ENCODE measurements around the gene ZIC2.

DNA sequence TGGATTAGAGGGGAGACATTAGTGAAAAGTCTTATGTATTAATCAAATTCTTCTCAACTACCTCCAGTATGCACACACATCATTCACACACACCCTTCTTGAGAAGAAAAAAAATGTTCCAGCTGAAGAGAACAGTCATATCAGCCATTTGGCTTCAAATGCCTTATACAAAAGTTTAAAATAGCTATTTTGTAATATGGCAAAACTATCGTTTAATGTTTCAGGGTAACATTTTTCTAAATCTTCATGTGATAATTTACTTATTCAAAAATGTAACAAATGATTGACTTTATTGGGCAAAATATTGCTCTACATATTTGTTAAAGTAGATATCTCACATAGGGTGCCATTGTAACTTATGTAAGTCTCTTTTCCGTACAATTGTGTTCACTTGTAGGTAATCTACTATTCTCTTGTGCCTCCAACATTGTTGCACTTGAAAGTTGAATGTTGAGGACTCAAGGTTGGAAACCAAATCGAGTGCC lies 13.6 kb downstream of the ZIC2 start:
- no peak for TF ChIP-seq POLR2A (IDR thresholded peaks at IDR 0.05)
- TF ChIP-seq CTCF (IDR thresholded peaks at IDR 0.05): no peak
